Measurements from ENCODE around the gene KCNG2.

Gene KCNG2

DNA sequence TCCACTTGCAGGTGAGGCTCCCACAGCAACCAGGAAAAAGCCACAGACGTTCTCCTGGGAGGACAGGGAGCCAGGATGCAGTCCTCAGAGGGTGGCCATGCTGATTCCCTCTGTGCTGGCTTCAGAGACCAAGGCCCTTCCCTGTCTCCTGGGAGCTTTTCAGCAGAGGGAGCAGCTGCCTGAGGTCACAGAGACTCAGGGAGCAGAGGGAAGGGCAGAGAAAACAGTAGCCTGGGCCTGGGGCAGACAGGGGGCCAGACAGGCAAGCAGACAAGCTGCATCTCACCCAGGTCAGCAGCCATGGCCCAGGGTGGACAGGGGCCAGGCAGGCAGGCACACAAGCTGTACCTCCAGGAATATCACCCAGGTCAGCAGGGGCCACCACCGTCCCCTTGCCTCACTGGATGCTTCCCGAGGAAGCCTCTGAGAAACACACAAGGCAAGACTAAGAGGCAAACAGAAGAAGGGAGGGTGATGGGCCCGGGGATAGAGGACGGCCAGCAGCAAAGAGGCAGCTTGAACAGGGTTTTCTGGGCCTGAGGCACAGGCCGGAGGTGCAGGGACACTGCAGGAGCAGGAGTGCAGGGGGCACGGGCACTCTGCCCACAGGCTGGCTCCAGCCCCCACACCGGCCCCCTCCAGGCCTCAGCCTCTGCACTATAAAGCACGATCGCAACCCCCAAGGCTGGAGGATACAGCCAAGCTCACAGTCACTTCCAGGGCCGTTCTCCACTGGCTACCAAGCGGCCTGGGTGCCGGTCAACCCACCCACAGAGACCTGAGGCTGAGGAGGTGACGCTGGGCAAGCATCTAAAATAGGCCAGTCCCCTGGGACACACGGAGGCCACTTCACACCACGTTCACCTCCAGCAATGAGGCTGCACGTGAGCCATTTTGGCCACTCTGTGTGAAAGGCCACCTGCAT is 147.6 kb downstream of the KCNG2 start:
- no peak for DNase-seq

DNA sequence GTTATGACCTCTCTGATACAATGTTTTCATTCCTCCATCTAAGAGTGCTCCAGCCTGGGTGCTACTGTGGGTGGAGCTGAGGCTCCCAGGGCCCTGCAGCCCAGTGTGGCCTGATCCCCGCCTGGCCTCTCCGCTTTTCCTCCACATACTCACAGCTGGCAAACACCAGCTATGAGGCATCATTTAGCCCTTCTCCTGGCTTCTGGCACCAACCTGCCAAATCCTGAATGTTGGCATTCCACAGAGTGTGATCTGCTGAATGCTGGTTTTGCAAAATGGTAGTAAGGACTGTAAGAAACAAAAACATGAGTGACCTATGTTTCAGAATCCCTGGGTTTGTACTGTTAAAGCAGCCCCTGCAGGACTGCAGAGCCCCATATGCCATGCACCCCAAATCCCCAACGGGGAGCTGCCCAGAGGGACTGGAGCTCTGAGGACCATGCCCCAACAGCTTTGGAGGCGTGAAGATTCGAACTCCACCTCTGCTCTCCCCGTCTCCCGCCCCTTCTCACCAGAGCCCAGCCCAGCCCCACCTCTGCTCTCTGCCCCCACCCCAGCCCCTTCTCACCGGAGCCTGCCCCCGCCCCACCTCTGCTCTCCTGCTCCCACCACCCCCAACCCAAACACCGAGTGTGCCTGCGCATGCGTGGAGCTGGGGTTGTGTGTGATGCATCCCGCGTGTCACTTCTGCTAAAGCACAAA is 149.5 kb downstream of the KCNG2 start:
- no peak for DNase-seq

DNA sequence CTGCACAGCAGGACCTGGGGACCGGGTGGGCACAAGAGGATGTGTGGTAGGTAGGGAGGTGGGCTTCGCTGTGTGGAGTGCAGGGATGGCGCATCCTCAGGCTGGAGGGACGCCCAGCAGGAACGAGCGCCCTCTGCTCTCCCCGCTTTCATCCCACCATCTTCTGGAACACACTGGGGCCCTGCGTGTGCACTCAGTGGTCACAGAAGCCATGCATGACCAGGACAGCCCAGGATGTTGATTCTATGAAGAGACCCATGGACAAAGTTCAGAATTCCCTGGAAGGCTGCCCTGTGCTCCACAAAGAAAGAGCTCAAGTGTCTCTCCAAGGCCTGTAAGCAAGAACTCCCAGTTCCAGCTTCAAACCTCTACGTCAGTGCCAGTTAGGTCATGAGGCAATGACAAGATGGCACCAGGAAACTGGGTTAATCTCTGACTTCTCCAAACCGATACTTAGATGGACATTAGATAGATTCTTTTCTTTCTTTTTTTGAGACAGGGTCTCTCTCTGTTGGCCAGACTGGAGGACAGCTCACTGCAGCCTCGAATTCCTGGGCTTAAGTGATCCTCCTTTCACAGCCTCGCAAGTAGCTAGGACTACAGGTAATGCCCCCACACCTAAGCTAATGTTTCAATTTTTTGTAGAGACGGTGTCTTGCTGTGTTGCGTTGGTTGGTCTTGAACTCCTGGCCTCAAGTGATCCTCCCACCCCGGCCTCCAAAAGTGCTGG is 150.3 kb downstream of the KCNG2 start:
- DNase-seq: no peak

DNA sequence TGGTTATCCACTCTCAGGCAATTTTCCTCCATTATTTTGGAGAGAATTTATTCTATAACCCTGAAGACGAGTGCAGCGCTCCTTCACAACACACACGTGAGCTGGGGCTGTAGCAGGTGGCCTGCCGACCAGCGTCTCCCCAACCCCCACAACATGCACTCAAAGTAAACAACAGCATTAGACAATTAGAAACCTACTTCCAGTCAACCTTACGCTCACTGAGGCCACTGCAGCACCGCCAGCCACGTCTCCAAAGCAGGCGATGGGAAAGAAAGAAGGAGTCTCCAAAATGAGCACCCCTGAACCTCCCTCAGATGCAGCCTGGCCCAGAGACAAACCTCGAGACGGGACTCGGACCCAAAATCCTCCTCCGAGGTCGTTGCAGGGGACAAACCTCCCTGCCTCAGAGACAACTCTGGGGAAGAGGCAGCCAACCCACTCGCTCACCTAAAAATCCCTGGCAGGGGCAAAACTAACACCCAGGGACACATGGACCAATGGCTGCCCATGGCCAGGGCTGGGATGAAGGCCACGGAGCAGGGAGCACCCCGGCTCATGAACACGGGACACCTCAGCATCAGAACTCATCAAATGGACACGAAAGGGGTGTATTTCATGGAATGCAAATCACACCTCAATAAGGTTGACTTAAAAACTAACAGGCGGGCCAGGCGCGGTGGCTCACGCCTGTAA is 151.1 kb downstream of the KCNG2 start:
- DNase-seq: no peak
